ENCODE results near the gene MOV10. TPM values are rescaled to one million over a fixed set of nuclear protein-coding genes. Genes with fewer than 3 reads are reported as not detected.

Gene MOV10
- total RNA-seq, 3 donors from 2014 or later (not counting 1 experiment from before 2014, with no cell fraction given), result 87.9 to 124 (median 119) TPM

- intact Hi-C loops (cut with micrococcal nuclease), result no loop called here
- no peaks in the 10 kb centered on the region for H3K9me3 ChIP-seq (ENCODE audit: control insufficient read depth, insufficient read depth, low read length)
- H3K27ac Mint-ChIP-seq, result peak overlapping the region; percentile 90 to 93
- ATAC-seq (no peak), DNase-seq (no peak)
- H3K4me3 ChIP-seq (ENCODE audit: low read length), result no peak overlapping the region
- H3K4me1 Mint-ChIP-seq, result peaks cover 72 to 78% of the 10 kb centered on the region in 2 donors
- peaks cover 39% of the 10 kb centered on the region for H3K36me3 ChIP-seq (ENCODE audit: control insufficient read depth, insufficient read depth, low read length)
- no peaks in the 10 kb centered on the region for H3K36me3 Mint-ChIP-seq
- peaks cover 85% of the 10 kb centered on the region for H3K4me1 ChIP-seq (ENCODE audit: control insufficient read depth, insufficient read depth, low read length)
- no peak for TF ChIP-seq CTCF (IDR thresholded peaks at IDR 0.05)
- no peaks in the 10 kb centered on the region for H3K27me3 Mint-ChIP-seq (ENCODE audit: low read depth in 2 of 2)
- no peaks in the 10 kb centered on the region for H3K27me3 ChIP-seq (ENCODE audit: control insufficient read depth, insufficient read depth, low read length)
- peak overlapping the region; percentile 62 for H3K4me3 Mint-ChIP-seq
- H3K27ac ChIP-seq (ENCODE audit: low read length), result peak overlapping the region; percentile 94
- H3K9me3 Mint-ChIP-seq, result no peaks in the 10 kb centered on the region
- WGBS (ENCODE audit: insufficient coverage), result 96% methylated on average over 3 of the region's 3 CpGs
Observed at GRCh38 chr1:112702067-112702395, 27.6 kb downstream of the MOV10 start.

- no peaks in the 10 kb centered on the region for H3K27me3 ChIP-seq (ENCODE audit: control insufficient read depth, insufficient read depth, low read length)
- WGBS (ENCODE audit: insufficient coverage), result 89% methylated on average over 12 of the region's 12 CpGs
- ATAC-seq (no peak), DNase-seq (no peak)
- H3K27ac ChIP-seq (ENCODE audit: low read length), result no peak overlapping the region
- Mint-ChIP-seq H3K4me3 (peak overlapping the region; percentile 62), H3K9me3 (no peaks in the 10 kb centered on the region), H3K27me3 (ENCODE audit: low read depth in 2 of 2) (no peaks in the 10 kb centered on the region), H3K4me1 (peaks cover 69 to 81% of the 10 kb centered on the region in 2 donors), H3K27ac (peak overlapping the region; percentile 90 to 93), H3K36me3 (no peaks in the 10 kb centered on the region)
- H3K36me3 ChIP-seq (ENCODE audit: control insufficient read depth, insufficient read depth, low read length), result peaks cover 39% of the 10 kb centered on the region
- peaks cover 86% of the 10 kb centered on the region for H3K4me1 ChIP-seq (ENCODE audit: control insufficient read depth, insufficient read depth, low read length)
- TF ChIP-seq CTCF (IDR thresholded peaks at IDR 0.05), result no peak
- intact Hi-C loops (cut with micrococcal nuclease), result no loop called here
- no peaks in the 10 kb centered on the region for H3K9me3 ChIP-seq (ENCODE audit: control insufficient read depth, insufficient read depth, low read length)
- no peak overlapping the region for H3K4me3 ChIP-seq (ENCODE audit: low read length)
Observed at GRCh38 chr1:112702420-112703261, 28.2 kb downstream of the MOV10 start.

- Mint-ChIP-seq H3K9me3 (no peaks in the 10 kb centered on the region), H3K4me1 (peaks cover 75 to 83% of the 10 kb centered on the region in 2 donors), H3K27ac (peak overlapping the region; percentile 90 to 93), H3K27me3 (ENCODE audit: low read depth in 2 of 2) (no peaks in the 10 kb centered on the region), H3K36me3 (no peaks in the 10 kb centered on the region), H3K4me3 (peak overlapping the region; percentile 91)
- peaks cover 32% of the 10 kb centered on the region for H3K36me3 ChIP-seq (ENCODE audit: control insufficient read depth, insufficient read depth, low read length)
- H3K4me3 ChIP-seq (ENCODE audit: low read length), result no peak overlapping the region
- no peak for TF ChIP-seq CTCF (IDR thresholded peaks at IDR 0.05)
- no peak overlapping the region for H3K27ac ChIP-seq (ENCODE audit: low read length)
- peaks cover 84% of the 10 kb centered on the region for H3K4me1 ChIP-seq (ENCODE audit: control insufficient read depth, insufficient read depth, low read length)
- intact Hi-C loops (cut with micrococcal nuclease), result loop anchor here (2.0 kb wide), 1 partner anchor 29 kb away; the partner anchor contains the start of gene MOV10
- H3K9me3 ChIP-seq (ENCODE audit: control insufficient read depth, insufficient read depth, low read length), result no peaks in the 10 kb centered on the region
- no peak for DNase-seq
- H3K27me3 ChIP-seq (ENCODE audit: control insufficient read depth, insufficient read depth, low read length), result no peaks in the 10 kb centered on the region
- ATAC-seq, result no peak
- 95% methylated on average over 8 of the region's 8 CpGs for WGBS (ENCODE audit: insufficient coverage)
Observed at GRCh38 chr1:112703706-112704105, 29.2 kb downstream of the MOV10 start.

All from natural killer cell (primary cell).